ENCODE data around the gene NDUFC2. TPM values are rescaled to one million over a fixed set of nuclear protein-coding genes. Genes with fewer than 3 reads are reported as not detected.
"Not testable (repeated sequence)": the region's sequence is repeated elsewhere in the genome, so short reads cannot be mapped to it uniquely, and the experiment has no call there.

Gene NDUFC2
- total RNA-seq, 2 experiments from 2014 or later = 62.6 to 68.5 TPM

- POLR2A ChIA-PET = interaction anchor here (0.6 kb wide), 1 partner anchor 10 kb away, joined by 3 read pairs; no protein-coding TSS in a partner anchor
- no peak for ATAC-seq (ENCODE audit: poor library complexity)
- intact Hi-C loops (cut with DNase I, micrococcal nuclease) = no loop called here
Observed at GRCh38 chr11:78060533-78060932, 19.1 kb downstream of the NDUFC2 start.

GRCh38 chr11:78059749-78060328, 19.8 kb downstream of the NDUFC2 start:
- H3K27me3 ChIP-seq (ENCODE audit: control insufficient read depth in 1 of 2, insufficient read depth in 2 of 2, low read length in 2 of 2); H3K9me3 ChIP-seq (ENCODE audit: control insufficient read depth in 1 of 2, insufficient read depth in 1 of 2, low read length in 2 of 2); H3K27ac ChIP-seq (ENCODE audit: low read depth in 1 of 2, low read length in 2 of 2); H3K36me3 ChIP-seq (ENCODE audit: insufficient read depth, low read length); CTCF ChIA-PET; H3K9me3 Mint-ChIP-seq; H3K4me1 ChIP-seq (ENCODE audit: insufficient read depth, low read length); H3K4me1 Mint-ChIP-seq (ENCODE audit: low read depth); intact Hi-C loops (cut with DNase I, micrococcal nuclease); H3K27ac Mint-ChIP-seq; H3K4me3 Mint-ChIP-seq; POLR2A ChIA-PET; ATAC-seq (ENCODE audit: poor library complexity); DNase-seq; H3K4me3 ChIP-seq (ENCODE audit: low read length); H3K36me3 Mint-ChIP-seq (ENCODE audit: low read depth); H3K27me3 Mint-ChIP-seq: not testable (repeated sequence)

More at GRCh38 chr11:78060533-78060932, 19.1 kb downstream of the NDUFC2 start:
- DNase-seq = no peak
- no peaks in the 10 kb centered on the region for H3K9me3 ChIP-seq (ENCODE audit: control insufficient read depth in 1 of 2, insufficient read depth in 1 of 2, low read length in 2 of 2)
- CTCF ChIA-PET = no interaction called here
- H3K36me3 Mint-ChIP-seq (ENCODE audit: low read depth) = no peaks in the 10 kb centered on the region
- H3K4me3 Mint-ChIP-seq = no peak overlapping the region
- H3K27me3 ChIP-seq (ENCODE audit: control insufficient read depth in 1 of 2, insufficient read depth in 2 of 2, low read length in 2 of 2) = no peaks in the 10 kb centered on the region
- H3K4me1 Mint-ChIP-seq (ENCODE audit: low read depth) = no peaks in the 10 kb centered on the region
- no peak overlapping the region for H3K4me3 ChIP-seq (ENCODE audit: low read length)
- no peaks in the 10 kb centered on the region for H3K4me1 ChIP-seq (ENCODE audit: insufficient read depth, low read length)
- H3K36me3 ChIP-seq (ENCODE audit: insufficient read depth, low read length) = no peaks in the 10 kb centered on the region
- no peak for TF ChIP-seq CTCF (IDR thresholded peaks at IDR 0.05)
- H3K27me3 Mint-ChIP-seq = no peaks in the 10 kb centered on the region
- no peaks in the 10 kb centered on the region for H3K9me3 Mint-ChIP-seq
- H3K27ac ChIP-seq (ENCODE audit: low read depth in 1 of 2, low read length in 2 of 2) = no peak overlapping the region
- no peak overlapping the region for H3K27ac Mint-ChIP-seq

- intact Hi-C loops (cut with DNase I, micrococcal nuclease) = no loop called here
- TF ChIP-seq CTCF (IDR thresholded peaks at IDR 0.05) = no peak
- H3K4me1 Mint-ChIP-seq (ENCODE audit: low read depth) = no peaks in the 10 kb centered on the region
- no peak overlapping the region for H3K4me3 Mint-ChIP-seq
- H3K27ac Mint-ChIP-seq = no peak overlapping the region
- Histone ChIP-seq H3K4me3 (ENCODE audit: low read length) (no peak overlapping the region), H3K36me3 (ENCODE audit: insufficient read depth, low read length) (no peaks in the 10 kb centered on the region), H3K9me3 (ENCODE audit: control insufficient read depth in 1 of 2, insufficient read depth in 1 of 2, low read length in 2 of 2) (no peaks in the 10 kb centered on the region), H3K27ac (ENCODE audit: low read depth in 1 of 2, low read length in 2 of 2) (no peak overlapping the region), H3K27me3 (ENCODE audit: control insufficient read depth in 1 of 2, insufficient read depth in 2 of 2, low read length in 2 of 2) (no peaks in the 10 kb centered on the region), H3K4me1 (ENCODE audit: insufficient read depth, low read length) (no peaks in the 10 kb centered on the region)
- POLR2A ChIA-PET = no interaction called here
- no peaks in the 10 kb centered on the region for H3K9me3 Mint-ChIP-seq
- no peaks in the 10 kb centered on the region for H3K36me3 Mint-ChIP-seq (ENCODE audit: low read depth)
- no peak for DNase-seq
- ATAC-seq (ENCODE audit: poor library complexity) = no peak
- no peaks in the 10 kb centered on the region for H3K27me3 Mint-ChIP-seq
- CTCF ChIA-PET = interaction anchor here (0.8 kb wide), 1 partner anchor 12 kb away, joined by 3 read pairs; no protein-coding TSS in a partner anchor
Observed at GRCh38 chr11:78057462-78058055, 22.1 kb downstream of the NDUFC2 start.
